Measurements from ENCODE around the gene LENG8. TPM values are rescaled to one million over a fixed set of nuclear protein-coding genes. Genes with fewer than 3 reads are reported as not detected.
A peak's percentile ranks its signal among the peaks of the same experiment; 100 is the strongest.

The LENG8 gene
- total RNA-seq, 2 experiments from 2014 or later = 156 to 221 TPM

GRCh38 chr19:54457773-54458647 is 9.0 kb downstream of the LENG8 start:
- Mint-ChIP-seq H3K27me3 (no peaks in the 10 kb centered on the region), H3K27ac (peak overlapping the region; percentile 35), H3K4me3 (no peak overlapping the region), H3K4me1 (peaks cover 28% of the 10 kb centered on the region), H3K9me3 (ENCODE audit: low read depth) (no peaks in the 10 kb centered on the region), H3K36me3 (ENCODE audit: low read depth) (peaks cover 56% of the 10 kb centered on the region)
- DNase-seq (no peak), ATAC-seq (no peak)
- POLR2A ChIA-PET = no interaction called here
- intact Hi-C loops (cut with DNase I, micrococcal nuclease) = no loop called here
- CTCF ChIA-PET = no interaction called here

GRCh38 chr19:54458648-54459281 is 9.8 kb downstream of the LENG8 start:
- intact Hi-C loops (cut with DNase I, micrococcal nuclease) = no loop called here
- H3K27ac Mint-ChIP-seq = peak overlapping the region; percentile 47
- no peak overlapping the region for H3K4me3 Mint-ChIP-seq
- DNase-seq = no peak
- no peaks in the 10 kb centered on the region for H3K9me3 Mint-ChIP-seq (ENCODE audit: low read depth)
- ChIA-PET POLR2A (interaction anchor here (1.2 kb wide), 1 partner anchor 10 kb away, joined by 7 read pairs; the partner anchor contains the start of gene LENG8), CTCF (no interaction called here)
- no peaks in the 10 kb centered on the region for H3K27me3 Mint-ChIP-seq
- ATAC-seq = no peak
- H3K4me1 Mint-ChIP-seq = peaks cover 25% of the 10 kb centered on the region
- peaks cover 48% of the 10 kb centered on the region for H3K36me3 Mint-ChIP-seq (ENCODE audit: low read depth)

- intact Hi-C loops (cut with DNase I, micrococcal nuclease) = loop anchor here (5.0 to 10.0 kb wide), 4 partner anchors 592 to 1265 kb away; partner anchors contain the start of genes DNAAF3 (in 1 of the 2), MYADM (in 1 of the 2), ZNF580 (in 1 of the 2) and ZNF581 (in 1 of the 2)
- Mint-ChIP-seq H3K4me1 (peaks cover 30% of the 10 kb centered on the region), H3K36me3 (ENCODE audit: low read depth) (peaks cover 43% of the 10 kb centered on the region), H3K27me3 (no peaks in the 10 kb centered on the region), H3K4me3 (no peak overlapping the region), H3K9me3 (ENCODE audit: low read depth) (no peaks in the 10 kb centered on the region), H3K27ac (peak overlapping the region; percentile 47)
- DNase-seq = no peak
- CTCF ChIA-PET = no interaction called here
- ATAC-seq = no peak
- POLR2A ChIA-PET = interaction anchor here (1.2 kb wide), 1 partner anchor 11 kb away, joined by 7 read pairs; the partner anchor contains the start of gene LENG8
Measured at GRCh38 chr19:54459282-54460229, 10.6 kb downstream of the LENG8 start.

- no peak for ATAC-seq
- Mint-ChIP-seq H3K36me3 (ENCODE audit: low read depth) (peaks cover 39% of the 10 kb centered on the region), H3K4me1 (peaks cover 32% of the 10 kb centered on the region), H3K9me3 (ENCODE audit: low read depth) (no peaks in the 10 kb centered on the region), H3K4me3 (no peak overlapping the region), H3K27ac (no peak overlapping the region), H3K27me3 (no peaks in the 10 kb centered on the region)
- intact Hi-C loops (cut with DNase I, micrococcal nuclease) = loop anchor here (5.0 to 10.0 kb wide), 4 partner anchors 593 to 1266 kb away; partner anchors contain the start of genes DNAAF3 (in 1 of the 2), MYADM (in 1 of the 2), ZNF580 (in 1 of the 2) and ZNF581 (in 1 of the 2)
- ChIA-PET CTCF (no interaction called here), POLR2A (interaction anchor here (1.2 kb wide), 1 partner anchor 12 kb away, joined by 7 read pairs; the partner anchor contains the start of gene LENG8)
- no peak for DNase-seq
Measured at GRCh38 chr19:54460230-54461005, 11.4 kb downstream of the LENG8 start.

GRCh38 chr19:54461210-54461609 is 12.2 kb downstream of the LENG8 start:
- no peak for DNase-seq
- ATAC-seq = no peak
- Mint-ChIP-seq H3K36me3 (ENCODE audit: low read depth) (peaks cover 33% of the 10 kb centered on the region), H3K27me3 (peaks cover 3% of the 10 kb centered on the region), H3K4me3 (peak overlapping the region; percentile 80), H3K9me3 (ENCODE audit: low read depth) (peaks cover 2% of the 10 kb centered on the region), H3K27ac (peak overlapping the region; percentile 56), H3K4me1 (peaks cover 32% of the 10 kb centered on the region)
- intact Hi-C loops (cut with DNase I, micrococcal nuclease) = loop anchor here (5.0 to 10.0 kb wide), 4 partner anchors 594 to 1266 kb away; partner anchors contain the start of genes DNAAF3 (in 1 of the 2), MYADM (in 1 of the 2), ZNF580 (in 1 of the 2) and ZNF581 (in 1 of the 2)
- ChIA-PET CTCF (interaction anchor here (0.8 kb wide), 1 partner anchor 10 kb away, joined by 3 read pairs; no protein-coding TSS in a partner anchor), POLR2A (interaction anchor here (0.6 to 1.9 kb wide), 2 partner anchors 10 to 12 kb away, joined by 3 to 14 read pairs; partner anchors contain the start of gene LENG8)

- no peak for DNase-seq
- POLR2A ChIA-PET = interaction anchor here (0.6 to 1.9 kb wide), 2 partner anchors 11 to 13 kb away, joined by 3 to 14 read pairs; partner anchors contain the start of gene LENG8
- Mint-ChIP-seq H3K4me1 (peaks cover 32% of the 10 kb centered on the region), H3K4me3 (peak overlapping the region; percentile 80), H3K9me3 (ENCODE audit: low read depth) (peaks cover 2% of the 10 kb centered on the region), H3K36me3 (ENCODE audit: low read depth) (peaks cover 32% of the 10 kb centered on the region), H3K27ac (peak overlapping the region; percentile 56), H3K27me3 (peaks cover 3% of the 10 kb centered on the region)
- no peak for ATAC-seq
- intact Hi-C loops (cut with DNase I, micrococcal nuclease) = loop anchor here (5.0 to 10.0 kb wide), 4 partner anchors 594 to 1267 kb away; partner anchors contain the start of genes DNAAF3 (in 1 of the 2), MYADM (in 1 of the 2), ZNF580 (in 1 of the 2) and ZNF581 (in 1 of the 2)
- CTCF ChIA-PET = interaction anchor here (0.8 kb wide), 1 partner anchor 11 kb away, joined by 3 read pairs; no protein-coding TSS in a partner anchor
Measured at GRCh38 chr19:54461613-54462012, 12.6 kb downstream of the LENG8 start.

- H3K4me1 Mint-ChIP-seq = peaks cover 32% of the 10 kb centered on the region
- peaks cover 3% of the 10 kb centered on the region for H3K27me3 Mint-ChIP-seq
- ChIA-PET CTCF (interaction anchor here (0.7 to 0.8 kb wide), 2 partner anchors 11 to 61 kb away, joined by 3 to 4 read pairs; no protein-coding TSS in a partner anchor), POLR2A (interaction anchor here (0.8 to 1.9 kb wide), 2 partner anchors 8 to 13 kb away, joined by 3 to 14 read pairs; partner anchors contain the start of gene LENG8)
- DNase-seq (no peak), ATAC-seq (no peak)
- H3K36me3 Mint-ChIP-seq (ENCODE audit: low read depth) = peaks cover 30% of the 10 kb centered on the region
- peaks cover 2% of the 10 kb centered on the region for H3K9me3 Mint-ChIP-seq (ENCODE audit: low read depth)
- H3K27ac Mint-ChIP-seq = peak overlapping the region; percentile 56
- peak overlapping the region; percentile 80 for H3K4me3 Mint-ChIP-seq
- intact Hi-C loops (cut with DNase I, micrococcal nuclease) = loop anchor here (5.0 to 10.0 kb wide), 4 partner anchors 595 to 1267 kb away; partner anchors contain the start of genes DNAAF3 (in 1 of the 2), MYADM (in 1 of the 2), ZNF580 (in 1 of the 2) and ZNF581 (in 1 of the 2)
Measured at GRCh38 chr19:54462047-54462654, 13.2 kb downstream of the LENG8 start.

GRCh38 chr19:54462655-54463530 is 13.9 kb downstream of the LENG8 start:
- Mint-ChIP-seq H3K9me3 (ENCODE audit: low read depth) (peaks cover 2% of the 10 kb centered on the region), H3K27ac (peak overlapping the region; percentile 91), H3K4me3 (peak overlapping the region; percentile 80), H3K36me3 (ENCODE audit: low read depth) (peaks cover 24% of the 10 kb centered on the region), H3K4me1 (peaks cover 32% of the 10 kb centered on the region), H3K27me3 (peaks cover 3% of the 10 kb centered on the region)
- intact Hi-C loops (cut with DNase I, micrococcal nuclease) = loop anchor here (1.0 to 10.0 kb wide), 13 partner anchors 14 to 1268 kb away; partner anchors contain the start of genes MYADM (in 2 of the 2), CNOT3 (in 1 of the 2), DNAAF3 (in 1 of the 2) and FIZ1 (in 1 of the 2)
- DNase-seq (peak; percentile 81), ATAC-seq (peak; percentile 11)
- CTCF ChIA-PET = interaction anchor here (0.5 to 1.0 kb wide), 6 partner anchors 14 to 277 kb away, joined by 3 to 5 read pairs (median 4); no protein-coding TSS in a partner anchor
- POLR2A ChIA-PET = interaction anchor here (0.6 to 1.9 kb wide), 11 partner anchors 9 to 1136 kb away, joined by 3 to 18 read pairs (median 3); partner anchors contain the start of genes CDC42EP5, LENG8, PPP1R12C and PRPF31
